ENCODE data around the gene KBTBD13. TPM values are rescaled to one million over a fixed set of nuclear protein-coding genes. Genes with fewer than 3 reads are reported as not detected.

KBTBD13 gene
- total and polyA plus RNA-seq, 3 donors from 2014 or later = 1.2 to 3.4 (median 2.4) TPM

DNA sequence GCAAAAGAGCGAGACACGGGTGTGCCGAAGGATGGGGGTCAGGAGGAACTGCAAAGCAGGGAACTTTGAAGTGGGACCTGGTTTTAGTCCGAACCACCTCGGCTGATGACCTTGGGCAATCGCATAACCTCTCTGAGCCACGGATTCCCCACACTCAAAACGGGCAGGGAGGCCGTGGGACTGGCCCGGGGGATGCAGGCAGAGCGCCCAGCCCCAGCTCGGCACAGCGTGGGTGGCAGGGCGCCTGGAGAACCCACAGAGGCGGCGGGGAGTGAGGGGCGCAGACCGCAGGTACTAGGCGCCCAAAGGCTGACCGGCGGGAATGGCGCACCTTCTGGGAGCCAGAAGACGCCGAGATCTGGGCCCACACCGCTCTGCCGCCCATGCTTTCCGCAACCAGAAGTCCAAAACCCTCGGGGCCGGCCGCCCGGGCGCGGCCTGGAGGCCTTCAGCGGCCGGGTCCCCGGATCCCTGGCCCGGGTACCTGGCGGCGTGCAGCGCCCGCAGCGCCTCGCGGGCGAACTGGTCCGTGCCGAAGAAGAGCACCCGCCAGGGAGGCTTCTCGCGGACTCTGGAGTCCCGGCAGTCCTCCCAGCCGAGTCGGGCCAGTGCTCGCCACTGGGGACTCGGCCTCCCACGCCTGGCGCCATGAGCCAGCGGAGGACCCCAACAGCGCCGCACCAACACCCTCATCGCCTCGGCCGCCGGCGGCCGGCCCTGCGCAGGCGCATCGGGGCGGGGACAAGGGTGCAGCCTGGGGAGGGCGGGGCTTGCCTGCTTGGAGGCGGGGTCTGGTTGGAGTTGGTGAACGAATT is 47.4 kb upstream of the KBTBD13 start, which contains the start of gene MTFMT:
MTFMT (minus strand) TSS at position 719 of the 815 bp plus-strand sequence; CDS start at position 693, 26 bp downstream.
- peak within 1 kb of the TSS; percentile 6 to 63 for H3K27ac ChIP-seq
- TF ChIP-seq POLR2A (IDR thresholded peaks at IDR 0.05) (peak; percentile 68), CTCF (IDR thresholded peaks at IDR 0.05) (no peak)
- peak; percentile 95 for DNase-seq
- no peaks in the 10 kb centered on the region for H3K9me3 ChIP-seq
- H3K27me3 ChIP-seq = no peaks in the 10 kb centered on the region
- H3K36me3 ChIP-seq (ENCODE audit: low read depth, missing control alignments) = no peaks in the 10 kb centered on the region
- peak within 1 kb of the TSS; percentile 90 to 96 for H3K4me3 ChIP-seq
- WGBS, 2 donors = 0 to 1% methylated on average over 31 to 68 of the region's 73 CpGs
- H3K4me1 ChIP-seq = peaks cover 4% of the 10 kb centered on the region
- intact Hi-C loops (cut with DNase I; ENCODE audit: low total_unique reads) = no loop called here

DNA sequence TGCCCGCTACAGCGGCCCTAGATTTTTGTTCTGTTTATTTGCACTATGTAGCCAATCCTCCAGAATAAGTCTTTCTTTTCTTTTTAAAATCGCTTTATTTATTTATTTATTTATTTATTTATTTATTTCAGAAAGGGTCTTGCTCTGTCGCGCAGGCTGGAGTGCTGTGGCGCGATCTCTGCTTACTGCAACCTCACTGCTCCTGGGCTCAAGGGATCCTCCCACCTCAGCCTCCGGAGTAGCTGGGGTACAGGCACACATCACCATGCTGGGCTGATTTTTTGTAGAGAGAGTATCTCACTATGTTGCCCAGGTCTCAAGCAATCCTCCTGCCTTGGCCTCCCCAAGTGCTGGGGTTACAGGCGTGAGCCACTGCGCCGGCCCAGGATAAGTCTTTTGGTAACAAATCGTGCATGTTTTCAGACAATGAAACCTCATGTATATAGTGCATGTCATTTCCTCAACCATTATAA is 46.8 kb upstream of the KBTBD13 start:
- intact Hi-C loops (cut with DNase I; ENCODE audit: low total_unique reads) = loop anchor here (10.0 kb wide), 1 partner anchor 55 kb away; no protein-coding TSS in a partner anchor
- H3K36me3 ChIP-seq (ENCODE audit: low read depth, missing control alignments) = no peaks in the 10 kb centered on the region
- no peak overlapping the region for H3K27ac ChIP-seq
- no peaks in the 10 kb centered on the region for H3K9me3 ChIP-seq
- WGBS, 2 donors = 35 to 59% methylated on average over 12 of the region's 12 CpGs
- H3K27me3 ChIP-seq = no peaks in the 10 kb centered on the region
- peak overlapping the region; percentile 90 to 96 for H3K4me3 ChIP-seq
- H3K4me1 ChIP-seq = peaks cover 4% of the 10 kb centered on the region
- TF ChIP-seq POLR2A (IDR thresholded peaks at IDR 0.05) = no peak
- no peak for DNase-seq

DNA sequence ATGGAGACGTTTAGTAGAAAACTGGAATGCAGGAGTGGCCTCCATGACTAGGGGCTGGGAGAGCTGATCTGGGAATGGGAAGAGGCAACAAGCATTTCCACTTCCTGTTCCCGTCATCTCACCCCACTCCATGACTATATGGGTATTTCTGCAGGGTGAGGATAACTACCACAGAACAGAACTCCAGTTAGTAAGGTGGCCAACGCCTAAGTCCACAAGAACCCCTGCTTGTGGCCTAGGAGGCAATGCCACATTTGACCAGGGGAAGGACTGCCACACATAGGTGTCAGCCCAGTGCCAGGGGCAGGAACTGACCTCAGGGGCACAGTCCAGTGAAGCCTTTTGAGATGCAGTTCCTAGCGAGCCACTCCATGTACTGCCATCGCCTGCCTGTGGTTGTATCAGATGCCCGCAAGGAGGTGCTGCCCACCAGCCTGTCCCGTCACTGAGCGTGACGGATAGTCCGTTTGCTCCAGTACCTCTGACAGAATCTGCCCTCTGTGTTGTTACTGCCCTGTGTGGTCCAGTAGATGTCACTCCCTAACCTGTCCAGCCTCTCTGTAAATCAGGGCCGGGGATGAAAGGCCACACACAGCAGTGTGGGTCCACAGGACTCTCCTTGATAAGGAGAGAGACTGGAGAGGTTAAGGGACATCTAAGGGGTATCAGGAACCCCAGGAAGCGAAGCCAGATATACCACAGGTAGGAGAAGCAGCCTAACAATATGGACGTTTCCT is 43.6 kb upstream of the KBTBD13 start:
- 51 to 56% methylated on average over 11 to 13 of the region's 13 CpGs for WGBS, 2 donors
- Histone ChIP-seq H3K36me3 (ENCODE audit: low read depth, missing control alignments) (no peaks in the 10 kb centered on the region), H3K4me3 (no peak overlapping the region), H3K27ac (no peak overlapping the region), H3K4me1 (peaks cover 4% of the 10 kb centered on the region), H3K9me3 (no peaks in the 10 kb centered on the region), H3K27me3 (no peaks in the 10 kb centered on the region)
- peak; percentile 75 for DNase-seq
- intact Hi-C loops (cut with DNase I; ENCODE audit: low total_unique reads) = loop anchor here (10.0 kb wide), 1 partner anchor 52 kb away; no protein-coding TSS in a partner anchor
- TF ChIP-seq CTCF (IDR thresholded peaks at IDR 0.05) = peak; percentile 42 to 63 (median 62)
- TF ChIP-seq POLR2A (IDR thresholded peaks at IDR 0.05) = no peak

DNA sequence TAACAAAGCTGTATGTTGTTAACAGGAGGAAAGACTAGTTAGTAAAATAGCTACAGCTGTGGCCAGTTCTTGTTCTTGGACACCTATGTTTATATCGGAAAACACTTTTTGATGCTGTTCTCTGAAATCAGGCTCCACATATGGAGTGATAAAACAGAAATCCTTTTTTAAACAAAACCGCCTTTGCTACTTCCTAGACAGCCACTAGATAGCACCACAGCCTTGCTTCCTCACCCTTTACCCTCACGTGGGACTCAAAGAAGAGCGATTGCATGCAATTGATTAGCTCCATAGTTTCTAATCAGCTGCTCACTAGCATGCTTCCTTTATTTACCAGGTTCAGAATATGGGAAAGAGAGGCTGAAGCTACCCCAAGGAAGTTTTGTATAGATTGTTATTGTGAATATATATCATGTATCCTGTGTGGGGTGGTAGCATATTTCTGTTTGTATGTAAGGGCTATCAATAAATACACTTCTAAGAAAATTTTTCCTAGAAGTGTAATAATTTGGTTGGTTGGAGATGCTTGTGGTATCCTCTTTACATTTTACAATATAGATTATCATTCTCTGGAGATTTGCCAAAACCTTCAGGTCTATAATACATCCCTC is 42.8 kb upstream of the KBTBD13 start:
- TF ChIP-seq POLR2A (IDR thresholded peaks at IDR 0.05) (no peak), CTCF (IDR thresholded peaks at IDR 0.05) (peak; percentile 22 to 33 (median 23))
- H3K36me3 ChIP-seq (ENCODE audit: low read depth, missing control alignments) = no peaks in the 10 kb centered on the region
- intact Hi-C loops (cut with DNase I; ENCODE audit: low total_unique reads) = loop anchor here (10.0 kb wide), 1 partner anchor 51 kb away; no protein-coding TSS in a partner anchor
- no peak for DNase-seq
- no peaks in the 10 kb centered on the region for H3K4me1 ChIP-seq
- no peak overlapping the region for H3K27ac ChIP-seq
- H3K9me3 ChIP-seq = no peaks in the 10 kb centered on the region
- H3K4me3 ChIP-seq = no peak overlapping the region
- 23 to 31% methylated on average over 4 of the region's 4 CpGs for WGBS, 2 donors
- no peaks in the 10 kb centered on the region for H3K27me3 ChIP-seq

Measured in testis (tissue), 3 donors.